Neuronal stem cell (in vitro differentiated cells): ENCODE measurements around the gene CEACAM16.
A peak's percentile ranks its signal among the peaks of the same experiment; 100 is the strongest.

Experiments used
- DNase-seq: peaks from one replicate; pipeline ENCODE4 v3.0.0-alpha.2; 2013; ENCODE audit warnings: low spot score
- H2AFZ ChIP-seq: one replicate; pipeline ENCODE4 v1.6.1; 2013; ENCODE audit warnings: mild to moderate bottlenecking, low read length, inconsistent platforms
- H2AK5ac ChIP-seq: 2 replicates; pipeline ENCODE4 v1.6.1; 2013; ENCODE audit warnings: low read depth, mild to moderate bottlenecking, inconsistent platforms, low read length, moderate library complexity, mixed read lengths
- H2BK120ac ChIP-seq: 2 replicates; pipeline ENCODE4 v1.6.1; 2013; ENCODE audit warnings: low read depth, mild to moderate bottlenecking, inconsistent platforms, low read length, moderate library complexity, mixed read lengths
- H2BK12ac ChIP-seq: one replicate; pipeline ENCODE4 v1.6.1; 2013; ENCODE audit warnings: low read length, inconsistent platforms
- H2BK15ac ChIP-seq: 2 replicates; pipeline ENCODE4 v1.6.1; 2013; ENCODE audit warnings: mild to moderate bottlenecking, low read length, inconsistent platforms, mixed read lengths
- H2BK5ac ChIP-seq: one replicate; pipeline ENCODE4 v1.6.1; 2013; ENCODE audit warnings: inconsistent platforms, mild to moderate bottlenecking, low read length, moderate library complexity
- H3K14ac ChIP-seq: one replicate; pipeline ENCODE4 v1.6.1; 2013; ENCODE audit warnings: low read length, inconsistent platforms
- H3K18ac ChIP-seq: 2 replicates; pipeline ENCODE4 v1.6.1; 2013; ENCODE audit warnings: low read length, inconsistent platforms
- H3K23ac ChIP-seq: 2 replicates; pipeline ENCODE4 v1.6.1; 2013; ENCODE audit warnings: low read depth, mild to moderate bottlenecking, mixed read lengths, low read length, inconsistent platforms; ENCODE audit not compliant: poor library complexity
- H3K27ac ChIP-seq: replicated peaks from 3 replicates; pipeline ENCODE4 v1.5.1; 2013; ENCODE audit warnings: low read length, inconsistent platforms
- H3K27me3 ChIP-seq, 3 experiments: 2 replicates each; pipeline ENCODE4 v1.6.1; 2013; ENCODE audit warnings: low read length in 3 of 3, mild to moderate bottlenecking in 2 of 3, inconsistent platforms in 1 of 3, low read depth in 1 of 3, mixed read lengths in 1 of 3, moderate library complexity in 1 of 3; ENCODE audit not compliant: control insufficient read depth in 3 of 3, insufficient read depth in 3 of 3
- H3K36me3 ChIP-seq, 2 donors: replicated peaks in 1 of 2; 2 replicates each; pipeline ENCODE4 v1.6.1; 2013; ENCODE audit warnings: low read length in 2 of 2; ENCODE audit not compliant: control insufficient read depth in 2 of 2, insufficient read depth in 2 of 2
- H3K4ac ChIP-seq: 2 replicates; pipeline ENCODE4 v1.6.1; 2013; ENCODE audit warnings: inconsistent platforms, mild to moderate bottlenecking, low read length, moderate library complexity
- H3K4me1 ChIP-seq, 2 donors: 1 replicate in 1 of 2; 2 replicates in 1 of 2; pipeline ENCODE4 v1.6.1; 2013; ENCODE audit warnings: low read length in 2 of 2, low read depth in 1 of 2; ENCODE audit not compliant: control insufficient read depth in 2 of 2, insufficient read depth in 1 of 2
- H3K4me2 ChIP-seq: one replicate; pipeline ENCODE4 v1.6.1; 2013; ENCODE audit warnings: mild to moderate bottlenecking, low read length, inconsistent platforms; ENCODE audit not compliant: insufficient read depth, poor library complexity, severe bottlenecking
- H3K4me3 ChIP-seq, 2 donors: 2 replicates each; pipeline ENCODE4 v1.5.1; 2013; ENCODE audit warnings: low read length in 2 of 2, mild to moderate bottlenecking in 2 of 2, inconsistent platforms in 1 of 2, moderate library complexity in 1 of 2
- H3K79me1 ChIP-seq: one replicate; pipeline ENCODE4 v1.6.1; 2013; ENCODE audit warnings: low read depth, mild to moderate bottlenecking, inconsistent platforms, low read length, moderate library complexity
- H3K9ac ChIP-seq: one replicate; pipeline ENCODE4 v1.6.1; 2013; ENCODE audit warnings: mild to moderate bottlenecking, low read depth, low read length, inconsistent platforms; ENCODE audit not compliant: poor library complexity
- H3K9me3 ChIP-seq, 2 donors: replicated peaks in 1 of 2; 2 replicates each; pipeline versions ENCODE3 to v1.6.1; 2013; ENCODE audit warnings: low read length in 2 of 2, mild to moderate bottlenecking in 2 of 2, inconsistent platforms in 1 of 2, low read depth in 1 of 2, mixed read lengths in 1 of 2, moderate library complexity in 1 of 2; ENCODE audit not compliant: control insufficient read depth in 2 of 2, insufficient read depth in 1 of 2
- H4K8ac ChIP-seq: one replicate; pipeline ENCODE4 v1.6.1; 2013; ENCODE audit warnings: low read depth, mild to moderate bottlenecking, inconsistent platforms, low read length, moderate library complexity
- H4K91ac ChIP-seq: one replicate; pipeline ENCODE4 v1.6.1; 2013; ENCODE audit warnings: low read length, low read depth, mild to moderate bottlenecking, inconsistent platforms; ENCODE audit not compliant: poor library complexity
- WGBS, 2 donors: extraction: QIAGEN DNeasy Blood & Tissue Kit; methylation state at CpG; one replicate each; pipeline ENCODE4 v1.1.7; 2013; ENCODE audit warnings: missing lambda C conversion rate in 2 of 2, mixed read lengths in 1 of 2; ENCODE audit not compliant: insufficient read length in 2 of 2, insufficient replicate concordance in 1 of 2; ENCODE audit errors: extremely low coverage in 2 of 2; 5-methylcytosine and 5-hydroxymethylcytosine counted together

The CEACAM16 gene

DNA sequence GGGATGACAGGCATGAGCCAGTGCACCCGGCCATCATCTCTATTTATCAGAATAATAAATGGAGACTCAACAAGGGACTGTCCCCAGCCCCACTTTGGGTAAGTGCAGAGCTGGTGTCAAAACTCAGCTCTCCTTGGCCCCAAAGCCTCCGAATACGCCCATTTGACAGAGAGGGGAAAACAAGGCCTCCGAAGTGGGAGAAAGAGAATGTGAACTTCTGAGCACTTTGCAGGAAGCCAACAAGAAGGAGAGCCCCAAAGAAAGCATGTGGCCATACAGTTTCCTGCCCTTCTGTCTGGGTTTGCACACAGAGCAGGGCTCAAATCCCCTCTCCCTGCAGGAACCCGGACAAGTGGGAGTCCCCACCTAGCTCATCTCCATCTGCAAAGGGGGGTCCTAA, 1.6 kb downstream of the CEACAM16 start:
- no peaks in the 10 kb centered on the region for H3K79me1 ChIP-seq
- no peaks in the 10 kb centered on the region for H3K36me3 ChIP-seq
- no peak overlapping the region for H3K27ac ChIP-seq
- no peak overlapping the region for H2BK5ac ChIP-seq
- H3K9me3 ChIP-seq: no peaks in the 10 kb centered on the region
- no peak for DNase-seq
- WGBS, 2 donors: no CpG with 5 or more reads among the region's 5 CpGs
- no peak overlapping the region for H3K14ac ChIP-seq
- H3K4me3 ChIP-seq: no peak overlapping the region
- peak overlapping the region; percentile 74 for H2AK5ac ChIP-seq
- H4K8ac ChIP-seq: no peak overlapping the region
- H3K27me3 ChIP-seq: peaks cover 0 to 6% (median 0%) of the 10 kb centered on the region in 3 experiments
- no peak overlapping the region for H2BK120ac ChIP-seq
- no peak overlapping the region for H3K4ac ChIP-seq
- H2BK12ac ChIP-seq: no peak overlapping the region
- H3K4me1 ChIP-seq: no peaks in the 10 kb centered on the region
- H3K23ac ChIP-seq: no peak overlapping the region
- no peak overlapping the region for H3K9ac ChIP-seq
- no peak overlapping the region for H2AFZ ChIP-seq
- no peak overlapping the region for H4K91ac ChIP-seq
- H3K4me2 ChIP-seq: no peak overlapping the region
- H3K18ac ChIP-seq: no peak overlapping the region
- no peak overlapping the region for H2BK15ac ChIP-seq

DNA sequence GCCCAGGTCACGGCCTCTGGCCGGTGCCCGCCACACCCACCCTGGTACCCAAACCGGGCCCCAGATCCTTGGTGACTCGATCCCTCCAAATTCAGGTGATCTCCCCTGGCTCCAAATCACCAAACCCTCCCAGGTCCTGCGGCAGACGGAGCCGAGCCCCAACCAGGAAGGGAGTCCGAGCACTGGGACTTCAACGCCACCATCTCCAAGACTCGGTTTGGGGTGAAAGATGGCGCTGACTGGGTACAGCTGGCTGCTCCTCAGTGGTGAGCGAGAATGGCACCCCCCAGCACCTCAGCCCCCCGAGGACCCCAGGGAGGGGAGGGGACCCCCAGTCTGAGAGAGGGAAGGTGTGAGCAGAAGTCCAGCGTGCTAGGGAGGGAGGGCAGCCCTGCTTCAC, 2.3 kb downstream of the CEACAM16 start:
- WGBS, 2 donors: no CpG with 5 or more reads among the region's 15 CpGs
- DNase-seq: no peak
- peak overlapping the region; percentile 48 for H3K18ac ChIP-seq
- H3K4me2 ChIP-seq: no peak overlapping the region
- no peaks in the 10 kb centered on the region for H3K4me1 ChIP-seq
- no peaks in the 10 kb centered on the region for H3K79me1 ChIP-seq
- H2AFZ ChIP-seq: no peak overlapping the region
- H3K27ac ChIP-seq: no peak overlapping the region
- no peak overlapping the region for H2BK12ac ChIP-seq
- H3K27me3 ChIP-seq: peaks cover 0 to 6% (median 0%) of the 10 kb centered on the region in 3 experiments
- H2BK5ac ChIP-seq: no peak overlapping the region
- no peaks in the 10 kb centered on the region for H3K9me3 ChIP-seq
- no peak overlapping the region for H3K4ac ChIP-seq
- no peak overlapping the region for H3K23ac ChIP-seq
- no peak overlapping the region for H2BK15ac ChIP-seq
- no peak overlapping the region for H2BK120ac ChIP-seq
- no peak overlapping the region for H3K4me3 ChIP-seq
- H4K8ac ChIP-seq: no peak overlapping the region
- H3K9ac ChIP-seq: no peak overlapping the region
- peak overlapping the region; percentile 31 for H3K14ac ChIP-seq
- H2AK5ac ChIP-seq: peak overlapping the region; percentile 74
- H3K36me3 ChIP-seq: no peaks in the 10 kb centered on the region
- H4K91ac ChIP-seq: no peak overlapping the region

- Histone ChIP-seq H2AK5ac (no peak overlapping the region), H2BK5ac (no peak overlapping the region), H3K23ac (no peak overlapping the region), H2AFZ (no peak overlapping the region), H3K4me1 (no peaks in the 10 kb centered on the region), H3K9me3 (no peaks in the 10 kb centered on the region), H3K36me3 (no peaks in the 10 kb centered on the region), H3K27me3 (peaks cover 0 to 6% (median 0%) of the 10 kb centered on the region in 3 experiments), H3K9ac (no peak overlapping the region), H3K4ac (no peak overlapping the region), H3K18ac (peak overlapping the region; percentile 7), H2BK120ac (no peak overlapping the region), H4K8ac (no peak overlapping the region), H2BK15ac (no peak overlapping the region), H4K91ac (no peak overlapping the region), H3K14ac (no peak overlapping the region), H3K4me2 (no peak overlapping the region), H2BK12ac (no peak overlapping the region), H3K79me1 (no peaks in the 10 kb centered on the region), H3K27ac (no peak overlapping the region), H3K4me3 (no peak overlapping the region)
- no CpG with 5 or more reads among the region's 17 CpGs for WGBS, 2 donors
- DNase-seq: no peak
Measured at GRCh38 chr19:44702551-44703176, 3.7 kb downstream of the CEACAM16 start.

DNA sequence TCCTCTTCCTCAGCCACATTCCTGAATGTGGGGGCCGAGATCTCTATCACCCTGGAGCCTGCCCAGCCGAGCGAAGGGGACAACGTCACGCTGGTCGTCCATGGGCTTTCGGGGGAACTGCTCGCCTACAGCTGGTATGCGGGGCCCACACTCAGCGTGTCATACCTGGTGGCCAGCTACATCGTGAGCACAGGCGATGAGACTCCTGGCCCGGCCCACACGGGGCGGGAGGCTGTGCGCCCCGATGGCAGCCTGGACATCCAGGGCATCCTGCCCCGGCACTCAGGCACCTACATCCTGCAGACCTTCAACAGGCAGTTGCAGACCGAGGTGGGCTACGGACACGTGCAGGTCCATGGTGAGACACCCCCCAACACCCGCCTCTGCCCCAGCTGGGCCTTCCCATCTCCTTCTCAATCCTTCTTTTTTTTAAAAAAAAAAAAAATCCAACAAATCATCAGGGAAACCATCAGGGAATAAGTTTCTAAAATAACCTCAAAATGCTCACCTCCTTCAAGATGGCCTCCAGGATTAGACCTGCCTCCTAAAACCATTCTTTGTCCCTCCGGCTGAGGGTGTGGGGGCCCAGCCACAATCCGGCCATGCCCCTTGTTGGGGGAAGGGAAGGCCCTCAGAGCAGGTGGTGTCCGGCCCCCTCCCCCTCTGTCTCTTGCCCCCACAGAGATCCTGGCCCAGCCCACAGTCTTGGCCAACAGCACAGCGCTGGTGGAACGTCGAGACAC, 4.6 kb downstream of the CEACAM16 start:
- Histone ChIP-seq H3K4me2 (no peak overlapping the region), H3K14ac (peak overlapping the region; percentile 58)

More for the DNA sequence above, 4.6 kb downstream of the CEACAM16 start:
- Histone ChIP-seq H2AK5ac (peak overlapping the region; percentile 81), H3K4me1 (no peaks in the 10 kb centered on the region), H2BK120ac (no peak overlapping the region), H4K8ac (peak overlapping the region; percentile 54), H2AFZ (no peak overlapping the region), H2BK5ac (no peak overlapping the region), H4K91ac (peak overlapping the region; percentile 42), H3K18ac (peak overlapping the region; percentile 90), H3K9ac (peak overlapping the region; percentile 35), H3K79me1 (no peaks in the 10 kb centered on the region), H3K4ac (no peak overlapping the region), H2BK12ac (peak overlapping the region; percentile 75), H3K27me3 (peaks cover 0 to 6% (median 0%) of the 10 kb centered on the region in 3 experiments), H3K9me3 (no peaks in the 10 kb centered on the region), H3K23ac (peak overlapping the region; percentile 70), H3K4me3 (no peak overlapping the region), H3K36me3 (no peaks in the 10 kb centered on the region), H3K27ac (no peak overlapping the region), H2BK15ac (peak overlapping the region; percentile 98)
- no CpG with 5 or more reads among the region's 28 CpGs for WGBS, 2 donors
- DNase-seq: no peak
